ENCODE results near the gene SEC24C. TPM values are rescaled to one million over a fixed set of nuclear protein-coding genes. Genes with fewer than 3 reads are reported as not detected.
"Not testable (repeated sequence)": the region's sequence is repeated elsewhere in the genome, so short reads cannot be mapped to it uniquely, and the experiment has no call there.

SEC24C gene
- total RNA-seq, 1 donor from 2014 or later: 72.5 TPM

- DNase-seq (ENCODE audit: low read depth, low spot score): no peak
These were observed 46.9 kb downstream of the SEC24C start for GRCh38 chr10:73790886-73791625.

GRCh38 chr10:73791871-73792400 lies 47.8 kb downstream of the SEC24C start:
- no peak for DNase-seq (ENCODE audit: low read depth, low spot score)

GRCh38 chr10:73793456-73793855 lies 49.3 kb downstream of the SEC24C start:
- DNase-seq (ENCODE audit: low read depth, low spot score): no peak

GRCh38 chr10:73795491-73795890 lies 51.3 kb downstream of the SEC24C start:
- DNase-seq (ENCODE audit: low read depth, low spot score): not testable (repeated sequence)

GRCh38 chr10:73796035-73796434 lies 51.9 kb downstream of the SEC24C start:
- DNase-seq (ENCODE audit: low read depth, low spot score): not testable (repeated sequence)

GRCh38 chr10:73796766-73797165 lies 52.6 kb downstream of the SEC24C start:
- DNase-seq (ENCODE audit: low read depth, low spot score): no peak

GRCh38 chr10:73797324-73798025 lies 53.3 kb downstream of the SEC24C start:
- no peak for DNase-seq (ENCODE audit: low read depth, low spot score)

GRCh38 chr10:73798087-73798486 lies 53.9 kb downstream of the SEC24C start:
- DNase-seq (ENCODE audit: low read depth, low spot score): no peak

GRCh38 chr10:73798927-73799560 lies 54.9 kb downstream of the SEC24C start:
- no peak for DNase-seq (ENCODE audit: low read depth, low spot score)

GRCh38 chr10:73799899-73800559 lies 55.9 kb downstream of the SEC24C start:
- no peak for DNase-seq (ENCODE audit: low read depth, low spot score)

- DNase-seq (ENCODE audit: low read depth, low spot score): no peak
These were observed 56.5 kb downstream of the SEC24C start for GRCh38 chr10:73800560-73801252.

GRCh38 chr10:73801253-73801590 lies 57.0 kb downstream of the SEC24C start:
- DNase-seq (ENCODE audit: low read depth, low spot score): no peak

- no peak for DNase-seq (ENCODE audit: low read depth, low spot score)
These were observed 58.3 kb downstream of the SEC24C start for GRCh38 chr10:73802276-73802991.

GRCh38 chr10:73803680-73804286 lies 59.6 kb downstream of the SEC24C start:
- DNase-seq (ENCODE audit: low read depth, low spot score): no peak

- DNase-seq (ENCODE audit: low read depth, low spot score): no peak
These were observed 62.2 kb downstream of the SEC24C start for GRCh38 chr10:73806176-73806950.

- DNase-seq (ENCODE audit: low read depth, low spot score): no peak
These were observed 63.3 kb downstream of the SEC24C start for GRCh38 chr10:73807471-73807870.

- DNase-seq (ENCODE audit: low read depth, low spot score): no peak
These were observed 64.0 kb downstream of the SEC24C start for GRCh38 chr10:73808021-73808815.

- no peak for DNase-seq (ENCODE audit: low read depth, low spot score)
These were observed 65.1 kb downstream of the SEC24C start for GRCh38 chr10:73809061-73809818.
